H1 (cell line): ENCODE results near the gene THBS4. TPM values are rescaled to one million over a fixed set of nuclear protein-coding genes. Genes with fewer than 3 reads are reported as not detected.

Experiments
- CEBPB ChIP-seq: IDR thresholded peaks from 2 replicates; pipeline ENCODE4 v1.6.1; 2012; ENCODE audit warnings: low read depth, low read length
- HDAC2 ChIP-seq, 2 experiments: fragments of 300-600 bp in 1 of 2; sonication (generic) in 1 of 2; IDR thresholded peaks; 2 replicates each; pipeline ENCODE4 v1.6.1; 2011 to 2012; ENCODE audit warnings: low read depth in 2 of 2, low read length in 2 of 2, mild to moderate bottlenecking in 2 of 2, moderate library complexity in 2 of 2, borderline replicate concordance in 1 of 2, inconsistent platforms in 1 of 2
- JUND ChIP-seq: IDR thresholded peaks from 2 replicates; pipeline ENCODE4 v1.6.1; 2011; ENCODE audit warnings: mild to moderate bottlenecking, improper control_type of control experiment, low read length
- MAX ChIP-seq: IDR thresholded peaks from 2 replicates; pipeline ENCODE4 v1.6.1; 2012; ENCODE audit warnings: inconsistent platforms
- NRF1 ChIP-seq: IDR thresholded peaks from 2 replicates; pipeline ENCODE4 v1.6.1; 2011; ENCODE audit warnings: mild to moderate bottlenecking, low read depth, low read length, improper control_type of control experiment
- USF2 ChIP-seq: IDR thresholded peaks from 2 replicates; pipeline ENCODE4 v1.6.1; 2011; ENCODE audit warnings: low read length, improper control_type of control experiment
- polyA plus RNA-seq, 7 experiments: library from polyadenylated mRNA; depleted of rRNA in 3 of 7; stranded (reverse) in 5 of 7; unstranded in 2 of 7; fragments of >200 nt in 5 of 7; fragments of 200-250 nt in 2 of 7; gene quantifications; 1 replicate in 5 of 7; 2 replicates in 1 of 7; 4 replicates in 1 of 7; pipeline versions ENCODE4 v1.2.1 to v1.2.3, GENCODE V29; 2011 to 2013; ENCODE audit warnings: missing spikeins in 2 of 7, mixed read lengths in 2 of 7
- total RNA-seq: library from RNA; stranded (reverse); fragmentation: NEBNext Ultra II Directional; extraction: Animal tissue kit (Norgen Biotek cat#: 25700); gene quantifications from 2 replicates; pipeline ENCODE4 v1.2.1, GENCODE V29; 2021

The THBS4 gene
- total and polyA plus RNA-seq, 2 of the 8 experiments (the other 6 are each of a cell fraction or from before 2014, with no cell fraction given), result 12.8 to 25.4 TPM

GRCh38 chr5:80064124-80064523, 29.0 kb downstream of the THBS4 start (continued):
- no peak for TF ChIP-seq USF2
- no peak for TF ChIP-seq CEBPB
- no peak for TF ChIP-seq HDAC2 (IDR thresholded peaks at IDR 0.05; ENCODE audit: borderline replicate concordance in 1 of 2, low read depth in 2 of 2, low read length in 2 of 2)
- TF ChIP-seq JUND, result no peak
- TF ChIP-seq MAX, result no peak
- no peak for TF ChIP-seq NRF1
- TF ChIP-seq, all 59 proteins: peak for 0
